Heart left ventricle (tissue), 13 donors: ENCODE data around the gene ELMO3.

Source experiments
- CTCF ChIP-seq, 12 donors: fragments of 200-600 bp; sonication (generic) in 4 of 12; IDR thresholded peaks; one replicate each; pipeline versions ENCODE4 v1.5.0 to v1.8.0; 2018 to 2022; ENCODE audit warnings: antibody characterized with exemption in 12 of 12, mild to moderate bottlenecking in 5 of 12
- POLR2A ChIP-seq, 2 donors: fragments of 450-650 bp; IDR thresholded peaks; one replicate each; pipeline ENCODE4 v1.6.1; 2017; ENCODE audit warnings: antibody characterized with exemption in 2 of 2, mild to moderate bottlenecking in 2 of 2, moderate library complexity in 2 of 2
- donor health status: ischemic (EF 13 %, LVEDD 7.1; RV severe dilation, severe dysfunction).
- donor health status: DM: no; HTN: yes; CAD: no.
- donor health status: DM: no; HTN: no; CAD: no.
- donor health status: ischemic (EF 25% LVEDD 6.9; RV normal size, moderate dysfunction).
- donor health status: ischemic (EF 25% LVEDD 5.7; RV mildly dilated, moderate dysfunction).
- donor health status: ischemic (EF 35%, LVEDD 5.7; RV mildly dilated, moderate dysfunction).
- donor health status: nonischemic (EF 11% LVEDD 7.7; RV severe dilation, severe dysfunction).
- donor health status: DM: yes; HTN: yes; CAD: no.
- donor health status: PGD.
- donor health status: ischemic (EF 29% LVEDD 5.4; RV normal size, mild dysfunction).
- donor health status: nonischemic (EF 23%, LVEDD 6.1; RV moderate dilation, normal function).

DNA sequence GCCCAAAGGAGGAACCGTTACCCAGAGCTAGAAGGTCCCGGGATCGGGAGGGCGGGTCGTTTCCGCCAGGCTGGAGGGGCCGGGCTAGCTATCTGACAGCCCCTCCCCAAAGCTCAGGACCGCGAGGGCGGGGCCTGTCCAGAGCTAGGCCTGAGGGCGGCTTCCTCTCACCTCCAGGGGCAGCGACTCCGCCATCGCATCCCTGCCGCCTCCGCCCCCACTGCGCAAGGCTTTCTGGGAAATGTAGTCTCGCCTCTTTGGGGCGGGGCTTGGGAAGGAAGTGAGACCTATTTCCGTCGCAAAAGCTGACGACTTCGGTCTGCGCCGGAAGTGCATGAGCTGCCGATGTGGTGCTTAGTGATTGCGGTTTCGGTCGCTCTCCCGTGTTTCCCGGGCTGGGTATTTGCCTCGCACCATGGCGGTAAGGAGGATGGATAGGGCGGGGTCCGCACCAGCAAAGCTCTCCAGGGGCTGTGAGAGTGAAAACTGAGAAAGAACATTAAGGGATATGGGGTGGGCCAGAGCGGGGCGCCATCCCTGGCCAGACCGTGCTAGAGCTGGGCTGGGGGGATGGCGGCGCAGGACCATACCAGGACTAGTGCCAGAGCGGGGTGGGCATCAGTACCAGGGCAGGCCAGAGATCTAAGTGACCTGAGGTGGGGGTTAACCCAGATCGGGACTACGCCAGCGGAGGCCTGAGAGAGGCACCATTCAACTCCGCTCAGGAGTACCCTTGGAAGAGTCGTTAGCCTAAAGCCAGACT lies 28.1 kb downstream of the ELMO3 start, which contains the start of gene TMEM208:
- TF ChIP-seq CTCF (IDR thresholded peaks at IDR 0.05): peak in 6 of 12 donors; percentile 1 to 39 (median 13)
- TF ChIP-seq POLR2A (IDR thresholded peaks at IDR 0.05): peak in 1 of 2 donors; percentile 70
